Erythroblast (primary cell): Measurements from ENCODE around the gene FERMT2.

ENCODE experiments used
- GATA1 ChIP-seq: IDR thresholded peaks from 2 replicates; pipeline ENCODE4 v1.6.1; 2011; ENCODE audit warnings: low read depth, mild to moderate bottlenecking, control low read depth, low read length, moderate library complexity
- POLR2A ChIP-seq: IDR thresholded peaks from 2 replicates; pipeline ENCODE4 v1.6.1; 2011; ENCODE audit warnings: mild to moderate bottlenecking, low read length

DNA sequence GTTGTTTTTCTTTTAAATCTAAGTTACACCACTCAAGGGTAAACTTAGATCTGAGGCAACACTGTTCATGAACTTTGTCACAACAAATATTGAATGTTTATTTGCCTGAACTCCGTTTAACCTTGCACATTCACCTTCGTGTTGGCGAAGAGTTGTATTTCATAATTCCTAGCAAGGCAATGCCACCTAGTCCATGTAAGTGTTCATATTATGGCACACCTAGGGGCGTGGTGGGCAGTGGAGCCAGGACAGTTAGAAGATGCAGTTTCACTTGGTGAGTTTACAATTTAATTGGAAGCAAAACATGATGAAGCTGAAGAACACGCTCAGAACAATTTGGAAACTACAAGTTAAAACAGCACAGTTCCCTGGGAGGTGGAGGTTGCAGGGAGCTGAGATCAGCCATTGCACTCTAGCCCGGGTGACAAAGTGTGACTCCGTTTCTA, 129.0 kb downstream of the FERMT2 start:
- no peak for TF ChIP-seq POLR2A
- no peak for TF ChIP-seq GATA1
